DOHH2 (cell line): ENCODE results near the gene NAA50.

Experiments
- CTCF ChIP-seq: fragments of 200-600 bp; sonication (generic); IDR thresholded peaks from one replicate; pipeline ENCODE4 v1.5.1; 2014; ENCODE audit warnings: antibody characterized with exemption, mild to moderate bottlenecking, low read depth, low read length; ENCODE audit not compliant: poor library complexity, severe bottlenecking
- EZH2phosphoT487 ChIP-seq: fragments of 200-600 bp; sonication (generic); IDR thresholded peaks from 2 replicates; pipeline ENCODE4 v1.6.1; 2017; ENCODE audit warnings: borderline replicate concordance, mild to moderate bottlenecking, antibody characterized with exemption, low read length, moderate library complexity, mixed read lengths

- TF ChIP-seq CTCF (no peak), EZH2phosphoT487 (no peak)
These were observed 5.1 kb upstream of the NAA50 start for GRCh38 chr3:113751141-113751540.
